SKM-1 treated with dmso at 0.1 percent for 144 hours (cell line): ENCODE results near the gene ITGB8.

Experiments
- DNase-seq: peaks from one replicate; lab custom pipeline; 2025; ENCODE audit not compliant: unreplicated experiment; lab: John Stamatoyannopoulos, UW

The ITGB8 gene

GRCh38 chr7:20307901-20308300 lies 22.8 kb upstream of the ITGB8 start:
- DNase-seq = no peak

GRCh38 chr7:20310301-20310700 lies 20.4 kb upstream of the ITGB8 start:
- no peak for DNase-seq

- DNase-seq = no peak
Measured at GRCh38 chr7:20310963-20311742, 19.5 kb upstream of the ITGB8 start.

- DNase-seq = no peak
Measured at GRCh38 chr7:20311743-20312042, 19.0 kb upstream of the ITGB8 start.

GRCh38 chr7:20312562-20312961 lies 18.1 kb upstream of the ITGB8 start:
- no peak for DNase-seq

- DNase-seq = no peak
Measured at GRCh38 chr7:20313626-20314025, 17.1 kb upstream of the ITGB8 start.

- DNase-seq = no peak
Measured at GRCh38 chr7:20314198-20314597, 16.5 kb upstream of the ITGB8 start.

GRCh38 chr7:20316706-20317105 lies 14.0 kb upstream of the ITGB8 start:
- no peak for DNase-seq

GRCh38 chr7:20317413-20317812 lies 13.3 kb upstream of the ITGB8 start:
- DNase-seq = no peak

GRCh38 chr7:20318933-20319332 lies 11.8 kb upstream of the ITGB8 start:
- DNase-seq = no peak

- DNase-seq = no peak
Measured at GRCh38 chr7:20320322-20320721, 10.4 kb upstream of the ITGB8 start.

GRCh38 chr7:20320786-20321185 lies 9.9 kb upstream of the ITGB8 start:
- no peak for DNase-seq

- no peak for DNase-seq
Measured at GRCh38 chr7:20323595-20323994, 7.1 kb upstream of the ITGB8 start.

GRCh38 chr7:20326342-20326741 lies 4.4 kb upstream of the ITGB8 start:
- no peak for DNase-seq

- no peak for DNase-seq
Measured at GRCh38 chr7:20327055-20327454, 3.6 kb upstream of the ITGB8 start.

- DNase-seq = no peak
Measured at GRCh38 chr7:20328027-20328426, 2.7 kb upstream of the ITGB8 start.

- DNase-seq = no peak
Measured at GRCh38 chr7:20328692-20329091, 2.0 kb upstream of the ITGB8 start.

GRCh38 chr7:20329389-20330238 lies 1.1 kb upstream of the ITGB8 start:
- DNase-seq = peak; percentile 11

- DNase-seq = no peak
Measured at GRCh38 chr7:20330928-20331909, 519 bp downstream of the ITGB8 start.

GRCh38 chr7:20331910-20332813 lies 1.5 kb downstream of the ITGB8 start:
- no peak for DNase-seq
